Esophagus squamous epithelium (tissue), 5 donors: Measurements from ENCODE around the gene CD3E. TPM values are rescaled to one million over a fixed set of nuclear protein-coding genes. Genes with fewer than 3 reads are reported as not detected.

Source experiments
- DNase-seq: peaks from one replicate; lab custom pipeline; 2025; lab: John Stamatoyannopoulos, UW
- H3K27ac ChIP-seq, 4 donors: fragments of 200-600 bp; sonication (generic); one replicate each; pipeline ENCODE4 v1.5.1; 2016 to 2019; ENCODE audit warnings: mild to moderate bottlenecking in 1 of 4
- H3K27me3 ChIP-seq, 4 donors: fragments of 200-600 bp; sonication (generic); 1 replicate in 3 of 4; 2 replicates in 1 of 4; pipeline versions ENCODE4 v1.5.1 to v1.6.0; 2017 to 2021; ENCODE audit warnings: antibody characterized with exemption in 1 of 4
- H3K36me3 ChIP-seq, 3 donors: fragments of 200-600 bp; sonication (generic); one replicate each; pipeline ENCODE4 v1.5.1; 2016 to 2019
- H3K4me1 ChIP-seq, 3 donors: fragments of 200-600 bp; sonication (generic); one replicate each; pipeline ENCODE4 v1.5.1; 2017 to 2019
- H3K4me3 ChIP-seq, 4 donors: fragments of 200-600 bp; sonication (generic); 1 replicate in 3 of 4; 2 replicates in 1 of 4; pipeline ENCODE4 v1.5.1; 2016 to 2019; ENCODE audit warnings: mild to moderate bottlenecking in 2 of 4, moderate library complexity in 1 of 4
- H3K9me3 ChIP-seq, 3 donors: fragments of 200-600 bp; sonication (generic); one replicate each; pipeline ENCODE4 v1.5.1; 2016 to 2019
- CTCF ChIP-seq, 6 experiments: fragments of 450-650 bp in 4 of 6; fragments of 200-600 bp in 2 of 6; sonication (generic) in 2 of 6; IDR thresholded peaks; one replicate each; pipeline ENCODE4 v1.5.1; 2016 to 2019; ENCODE audit warnings: antibody characterized with exemption in 6 of 6, mild to moderate bottlenecking in 4 of 6, moderate library complexity in 4 of 6
- POLR2A ChIP-seq, 4 donors: fragments of 450-650 bp; IDR thresholded peaks; one replicate each; pipeline ENCODE4 v1.6.1; 2017; ENCODE audit warnings: antibody characterized with exemption in 4 of 4, mild to moderate bottlenecking in 4 of 4, moderate library complexity in 3 of 4
- WGBS, 2 donors: methylation state at CpG; one replicate each; pipeline ENCODE4 v1.1.5; 2018; 5-methylcytosine and 5-hydroxymethylcytosine counted together
- intact Hi-C: fragments of 100-400 bp; cut with DNase I; formaldehyde crosslinking; loops from one replicate; pipeline ENCODE4 v1.15.0; 2022
- total RNA-seq, 4 donors: library from RNA; depleted of rRNA; stranded (reverse); fragments of >200 nt; gene quantifications; one replicate each; pipeline ENCODE4 v1.1.0, GENCODE V29; 2016
- donor health status: DM: yes; HTN: yes; CAD: no.

The CD3E gene
- total RNA-seq, 4 donors from 2014 or later, result 1.9 to 7.8 (median 3.1) TPM

- 50 to 71% methylated on average over 1 of the region's 1 CpG for whole genome bisulfite sequencing, 2 donors
- peak overlapping the region in 1 of 4 donors; percentile 21 for H3K27ac ChIP-seq
- intact Hi-C loops, result no loop called here
- H3K4me3 ChIP-seq, result no peak overlapping the region
- H3K4me1 ChIP-seq, result peaks cover 20 to 55% (median 28%) of the 10 kb centered on the region in 3 donors
- H3K27me3 ChIP-seq, result peaks cover 0 to 22% (median 0%) of the 10 kb centered on the region in 4 donors
- DNase-seq, result no peak
- no peaks in the 10 kb centered on the region for H3K9me3 ChIP-seq
- TF ChIP-seq POLR2A (IDR thresholded peaks at IDR 0.05) (no peak), CTCF (IDR thresholded peaks at IDR 0.05) (no peak)
- no peaks in the 10 kb centered on the region for H3K36me3 ChIP-seq
Observed at GRCh38 chr11:118319337-118319707, 14.8 kb downstream of the CD3E start.

GRCh38 chr11:118320515-118320914 is 16.0 kb downstream of the CD3E start:
- WGBS, 2 donors, result 76 to 84% methylated on average over 3 of the region's 3 CpGs
- H3K4me3 ChIP-seq, result no peak overlapping the region
- no peak overlapping the region for H3K27ac ChIP-seq
- no peaks in the 10 kb centered on the region for H3K36me3 ChIP-seq
- intact Hi-C loops, result no loop called here
- TF ChIP-seq POLR2A (IDR thresholded peaks at IDR 0.05) (no peak), CTCF (IDR thresholded peaks at IDR 0.05) (no peak)
- no peak for DNase-seq
- H3K4me1 ChIP-seq, result peaks cover 20 to 43% (median 23%) of the 10 kb centered on the region in 3 donors
- peaks cover 0 to 15% (median 0%) of the 10 kb centered on the region in 4 donors for H3K27me3 ChIP-seq
- H3K9me3 ChIP-seq, result no peaks in the 10 kb centered on the region

GRCh38 chr11:118321386-118322082 is 17.0 kb downstream of the CD3E start:
- DNase-seq, result no peak
- no peaks in the 10 kb centered on the region for H3K9me3 ChIP-seq
- intact Hi-C loops, result no loop called here
- 70 to 79% methylated on average over 4 to 5 of the region's 5 CpGs for WGBS, 2 donors
- H3K4me1 ChIP-seq, result peaks cover 12 to 33% (median 13%) of the 10 kb centered on the region in 3 donors
- no peak overlapping the region for H3K27ac ChIP-seq
- no peak for TF ChIP-seq POLR2A (IDR thresholded peaks at IDR 0.05)
- TF ChIP-seq CTCF (IDR thresholded peaks at IDR 0.05), result no peak
- H3K36me3 ChIP-seq, result no peaks in the 10 kb centered on the region
- H3K4me3 ChIP-seq, result no peak overlapping the region
- peaks cover 0 to 14% (median 0%) of the 10 kb centered on the region in 4 donors for H3K27me3 ChIP-seq

GRCh38 chr11:118322721-118323120 is 18.2 kb downstream of the CD3E start:
- Histone ChIP-seq H3K27ac (no peak overlapping the region), H3K4me1 (peaks cover 6 to 23% (median 6%) of the 10 kb centered on the region in 3 donors), H3K27me3 (peaks cover 0 to 4% (median 0%) of the 10 kb centered on the region in 4 donors), H3K36me3 (no peaks in the 10 kb centered on the region), H3K9me3 (no peaks in the 10 kb centered on the region), H3K4me3 (no peak overlapping the region)
- intact Hi-C loops, result no loop called here
- WGBS, 2 donors, result 90 to 97% methylated on average over 2 to 17 of the region's 19 CpGs
- no peak for DNase-seq
- TF ChIP-seq CTCF (IDR thresholded peaks at IDR 0.05) (no peak), POLR2A (IDR thresholded peaks at IDR 0.05) (no peak)

- H3K27me3 ChIP-seq, result peaks cover 0 to 6% (median 0%) of the 10 kb centered on the region in 4 donors
- DNase-seq, result no peak
- H3K4me1 ChIP-seq, result peaks cover 0 to 16% (median 0%) of the 10 kb centered on the region in 3 donors
- H3K36me3 ChIP-seq, result no peaks in the 10 kb centered on the region
- H3K27ac ChIP-seq, result no peak overlapping the region
- no peak overlapping the region for H3K4me3 ChIP-seq
- no peaks in the 10 kb centered on the region for H3K9me3 ChIP-seq
- no peak for TF ChIP-seq CTCF (IDR thresholded peaks at IDR 0.05)
- no peak for TF ChIP-seq POLR2A (IDR thresholded peaks at IDR 0.05)
- intact Hi-C loops, result no loop called here
Observed at GRCh38 chr11:118325283-118325682, 20.8 kb downstream of the CD3E start.
